Measurements from ENCODE around the gene SKI.
A peak's percentile ranks its signal among the peaks of the same experiment; 100 is the strongest.

Gene SKI

GRCh38 chr1:2274929-2275475 is 46.9 kb downstream of the SKI start:
- no peak overlapping the region for H3K4me3 ChIP-seq
- H3K9ac ChIP-seq (ENCODE audit: insufficient read length) = no peak overlapping the region
- peak overlapping the region; percentile 60 for H3K27ac ChIP-seq
- peaks cover 7% of the 10 kb centered on the region; the same call in 1 of the 2 replicates for H3K36me3 ChIP-seq (ENCODE audit: insufficient read depth, low read length)
- no peaks in the 10 kb centered on the region for H3K9me3 ChIP-seq (ENCODE audit: low read depth, low read length)
- TF ChIP-seq FOXP2 (optimal IDR thresholded peaks at IDR 0.05; ENCODE audit: control extremely low read depth, extremely low read length, insufficient read depth) (no peak), POLR2AphosphoS5 (IDR thresholded peaks at IDR 0.05; ENCODE audit: borderline replicate concordance, low read depth, low read length) (no peak), EZH2 (IDR thresholded peaks at IDR 0.05) (no peak)
- DNase-seq (ENCODE audit: low read depth, low spot score) = no peak

GRCh38 chr1:2275796-2276536 is 47.8 kb downstream of the SKI start:
- no peak overlapping the region for H3K9ac ChIP-seq (ENCODE audit: insufficient read length)
- DNase-seq (ENCODE audit: low read depth, low spot score) = no peak

GRCh38 chr1:2276803-2277580 is 48.9 kb downstream of the SKI start:
- Histone ChIP-seq H3K9me3 (ENCODE audit: low read depth, low read length) (no peaks in the 10 kb centered on the region), H3K9ac (ENCODE audit: insufficient read length) (no peak overlapping the region), H3K36me3 (ENCODE audit: insufficient read depth, low read length) (peaks cover 7% of the 10 kb centered on the region; the same call in 1 of the 2 replicates), H3K4me3 (no peak overlapping the region), H3K27ac (peak overlapping the region; percentile 27)
- DNase-seq (ENCODE audit: low read depth, low spot score) = no peak
- no peak for TF ChIP-seq FOXP2 (optimal IDR thresholded peaks at IDR 0.05; ENCODE audit: control extremely low read depth, extremely low read length, insufficient read depth)
- no peak for TF ChIP-seq POLR2AphosphoS5 (IDR thresholded peaks at IDR 0.05; ENCODE audit: borderline replicate concordance, low read depth, low read length)
- no peak for TF ChIP-seq EZH2 (IDR thresholded peaks at IDR 0.05)

More at GRCh38 chr1:2275796-2276536, 47.8 kb downstream of the SKI start:
- Histone ChIP-seq H3K36me3 (ENCODE audit: insufficient read depth, low read length) (peaks cover 7% of the 10 kb centered on the region; the same call in 1 of the 2 replicates), H3K9me3 (ENCODE audit: low read depth, low read length) (no peaks in the 10 kb centered on the region), H3K4me3 (no peak overlapping the region), H3K27ac (peak overlapping the region; percentile 27)
- no peak for TF ChIP-seq EZH2 (IDR thresholded peaks at IDR 0.05)
- TF ChIP-seq FOXP2 (optimal IDR thresholded peaks at IDR 0.05; ENCODE audit: control extremely low read depth, extremely low read length, insufficient read depth) = no peak
- TF ChIP-seq POLR2AphosphoS5 (IDR thresholded peaks at IDR 0.05; ENCODE audit: borderline replicate concordance, low read depth, low read length) = no peak

GRCh38 chr1:2277741-2278488 is 49.8 kb downstream of the SKI start:
- peaks cover 7% of the 10 kb centered on the region; the same call in 1 of the 2 replicates for H3K36me3 ChIP-seq (ENCODE audit: insufficient read depth, low read length)
- DNase-seq (ENCODE audit: low read depth, low spot score) = no peak
- peak overlapping the region; percentile 65; the same call in 1 of the 2 replicates for H3K4me3 ChIP-seq
- H3K27ac ChIP-seq = peak overlapping the region; percentile 88
- no peak overlapping the region for H3K9ac ChIP-seq (ENCODE audit: insufficient read length)
- TF ChIP-seq POLR2AphosphoS5 (IDR thresholded peaks at IDR 0.05; ENCODE audit: borderline replicate concordance, low read depth, low read length) = no peak
- TF ChIP-seq EZH2 (IDR thresholded peaks at IDR 0.05) = no peak
- TF ChIP-seq FOXP2 (optimal IDR thresholded peaks at IDR 0.05; ENCODE audit: control extremely low read depth, extremely low read length, insufficient read depth) = no peak
- no peaks in the 10 kb centered on the region for H3K9me3 ChIP-seq (ENCODE audit: low read depth, low read length)

- H3K9me3 ChIP-seq (ENCODE audit: low read depth, low read length) = no peaks in the 10 kb centered on the region
- H3K4me3 ChIP-seq = peak overlapping the region; percentile 65
- H3K36me3 ChIP-seq (ENCODE audit: insufficient read depth, low read length) = peaks cover 7% of the 10 kb centered on the region; the same call in 1 of the 2 replicates
- H3K9ac ChIP-seq (ENCODE audit: insufficient read length) = no peak overlapping the region
- H3K27ac ChIP-seq = peak overlapping the region; percentile 88
- no peak for DNase-seq (ENCODE audit: low read depth, low spot score)
- TF ChIP-seq EZH2 (IDR thresholded peaks at IDR 0.05) (no peak), POLR2AphosphoS5 (IDR thresholded peaks at IDR 0.05; ENCODE audit: borderline replicate concordance, low read depth, low read length) (no peak), FOXP2 (optimal IDR thresholded peaks at IDR 0.05; ENCODE audit: control extremely low read depth, extremely low read length, insufficient read depth) (no peak)
Observed at GRCh38 chr1:2278591-2279209, 50.6 kb downstream of the SKI start.

GRCh38 chr1:2279210-2279639 is 51.1 kb downstream of the SKI start:
- peak overlapping the region; percentile 88 for H3K27ac ChIP-seq
- peak; percentile 90 for DNase-seq (ENCODE audit: low read depth, low spot score)
- peak; percentile 98 for TF ChIP-seq FOXP2 (optimal IDR thresholded peaks at IDR 0.05; ENCODE audit: control extremely low read depth, extremely low read length, insufficient read depth)
- 0 out of 2 replicates have a peak, but pooled peaks have one; percentile 38 for TF ChIP-seq POLR2AphosphoS5 (IDR thresholded peaks at IDR 0.05; ENCODE audit: borderline replicate concordance, low read depth, low read length)
- TF ChIP-seq EZH2 (IDR thresholded peaks at IDR 0.05) = no peak
- H3K36me3 ChIP-seq (ENCODE audit: insufficient read depth, low read length) = peaks cover 7% of the 10 kb centered on the region; the same call in 1 of the 2 replicates
- H3K9ac ChIP-seq (ENCODE audit: insufficient read length) = no peak overlapping the region
- H3K9me3 ChIP-seq (ENCODE audit: low read depth, low read length) = no peaks in the 10 kb centered on the region
- peak overlapping the region; percentile 65 for H3K4me3 ChIP-seq

- Histone ChIP-seq H3K9ac (ENCODE audit: insufficient read length) (no peak overlapping the region), H3K27ac (peak overlapping the region; percentile 88), H3K9me3 (ENCODE audit: low read depth, low read length) (no peaks in the 10 kb centered on the region), H3K4me3 (peak overlapping the region; percentile 65), H3K36me3 (ENCODE audit: insufficient read depth, low read length) (peaks cover 7% of the 10 kb centered on the region; the same call in 1 of the 2 replicates)
- no peak for TF ChIP-seq FOXP2 (optimal IDR thresholded peaks at IDR 0.05; ENCODE audit: control extremely low read depth, extremely low read length, insufficient read depth)
- DNase-seq (ENCODE audit: low read depth, low spot score) = no peak
Observed at GRCh38 chr1:2279817-2280216, 51.7 kb downstream of the SKI start.

Data from SK-N-MC (cell line).